Stomach (tissue), 9 donors: ENCODE measurements around the gene AVPR2. TPM values are rescaled to one million over a fixed set of nuclear protein-coding genes. Genes with fewer than 3 reads are reported as not detected.
A peak's percentile ranks its signal among the peaks of the same experiment; 100 is the strongest.

ENCODE experiments used
- DNase-seq, 2 donors: peaks; one replicate each; pipeline versions ENCODE4 v3.0.0 to v3.0.0-alpha.2; 2013 to 2019
- H3K27ac ChIP-seq, 5 donors: fragments of 200-600 bp in 4 of 5; sonication (generic) in 4 of 5; one replicate each; pipeline ENCODE4 v1.5.1; 2013 to 2019; ENCODE audit warnings: mild to moderate bottlenecking in 1 of 5, moderate library complexity in 1 of 5
- H3K27me3 ChIP-seq, 3 donors: fragments of 200-600 bp; sonication (generic); one replicate each; pipeline ENCODE4 v1.5.1; 2017 to 2019; ENCODE audit warnings: mixed run types in 1 of 3
- H3K36me3 ChIP-seq, 4 donors: fragments of 200-600 bp; sonication (generic); 1 replicate in 3 of 4; 2 replicates in 1 of 4; pipeline ENCODE4 v1.5.1; 2016 to 2019
- H3K4me1 ChIP-seq, 4 donors: fragments of 200-600 bp; sonication (generic); one replicate each; pipeline ENCODE4 v1.5.1; 2016 to 2019
- H3K4me3 ChIP-seq, 4 donors: fragments of 200-600 bp; sonication (generic) in 3 of 4; one replicate each; pipeline ENCODE4 v1.5.1; 2016 to 2019; ENCODE audit warnings: mild to moderate bottlenecking in 1 of 4
- H3K9me3 ChIP-seq, 4 donors: fragments of 200-600 bp; sonication (generic); one replicate each; pipeline ENCODE4 v1.5.1; 2016 to 2019
- EP300 ChIP-seq: sonication (generic); formaldehyde crosslinking; IDR thresholded peaks from one replicate; pipeline ENCODE4 v1.6.1; 2017; ENCODE audit warnings: antibody characterized with exemption
- POLR2A ChIP-seq, 4 donors: fragments of 450-650 bp; IDR thresholded peaks; one replicate each; pipeline ENCODE4 v1.6.1; 2016; ENCODE audit warnings: antibody characterized with exemption in 4 of 4, control low read depth in 2 of 4, mild to moderate bottlenecking in 1 of 4, moderate library complexity in 1 of 4
- POLR2AphosphoS5 ChIP-seq, 3 donors: sonication (generic); formaldehyde crosslinking; IDR thresholded peaks; one replicate each; pipeline ENCODE4 v1.6.1; 2016; ENCODE audit warnings: antibody characterized with exemption in 3 of 3
- WGBS, 5 donors: extraction: QIAGEN DNeasy Blood & Tissue Kit in 3 of 5; methylation state at CpG; one replicate each; pipeline versions ENCODE4 v1.1.5 to v1.1.7; 2013 to 2018; 5-methylcytosine and 5-hydroxymethylcytosine counted together
- intact Hi-C: fragments of 100-400 bp; cut with DNase I; formaldehyde crosslinking; loops from one replicate; pipeline ENCODE4 v1.15.1; 2023; ENCODE audit warnings: low total_unique reads
- polyA plus RNA-seq, 3 donors: library from polyadenylated mRNA; stranded (reverse); fragments of 200-250 nt; gene quantifications; one replicate each; pipeline ENCODE4 v1.2.3, GENCODE V29; 2013
- total RNA-seq, 5 donors: library from RNA; depleted of rRNA; stranded (reverse); fragments of >200 nt; gene quantifications; one replicate each; pipeline versions ENCODE4 v1.1.0 to v1.2.3, GENCODE V29; 2014 to 2016
- TF ChIP-seq, protein P1 (sequence below), 7 experiments: fragments of 450-650 bp in 4 of 7; fragments of 200-600 bp in 3 of 7; sonication (generic) in 3 of 7; IDR thresholded peaks; one replicate each; pipeline ENCODE4 v1.5.1; 2016 to 2019; ENCODE audit warnings: antibody characterized with exemption in 7 of 7, control low read depth in 2 of 7, mild to moderate bottlenecking in 1 of 7
- donor health status: healthy with polysubstance abuse.
- donor health status: Bipolar disorder and iron deficiency.
- donor health status: healthy.

AVPR2 gene
- total and polyA plus RNA-seq, 8 donors, result 0.19 to 1.4 (median 0.72) TPM; not detected in 4

DNA sequence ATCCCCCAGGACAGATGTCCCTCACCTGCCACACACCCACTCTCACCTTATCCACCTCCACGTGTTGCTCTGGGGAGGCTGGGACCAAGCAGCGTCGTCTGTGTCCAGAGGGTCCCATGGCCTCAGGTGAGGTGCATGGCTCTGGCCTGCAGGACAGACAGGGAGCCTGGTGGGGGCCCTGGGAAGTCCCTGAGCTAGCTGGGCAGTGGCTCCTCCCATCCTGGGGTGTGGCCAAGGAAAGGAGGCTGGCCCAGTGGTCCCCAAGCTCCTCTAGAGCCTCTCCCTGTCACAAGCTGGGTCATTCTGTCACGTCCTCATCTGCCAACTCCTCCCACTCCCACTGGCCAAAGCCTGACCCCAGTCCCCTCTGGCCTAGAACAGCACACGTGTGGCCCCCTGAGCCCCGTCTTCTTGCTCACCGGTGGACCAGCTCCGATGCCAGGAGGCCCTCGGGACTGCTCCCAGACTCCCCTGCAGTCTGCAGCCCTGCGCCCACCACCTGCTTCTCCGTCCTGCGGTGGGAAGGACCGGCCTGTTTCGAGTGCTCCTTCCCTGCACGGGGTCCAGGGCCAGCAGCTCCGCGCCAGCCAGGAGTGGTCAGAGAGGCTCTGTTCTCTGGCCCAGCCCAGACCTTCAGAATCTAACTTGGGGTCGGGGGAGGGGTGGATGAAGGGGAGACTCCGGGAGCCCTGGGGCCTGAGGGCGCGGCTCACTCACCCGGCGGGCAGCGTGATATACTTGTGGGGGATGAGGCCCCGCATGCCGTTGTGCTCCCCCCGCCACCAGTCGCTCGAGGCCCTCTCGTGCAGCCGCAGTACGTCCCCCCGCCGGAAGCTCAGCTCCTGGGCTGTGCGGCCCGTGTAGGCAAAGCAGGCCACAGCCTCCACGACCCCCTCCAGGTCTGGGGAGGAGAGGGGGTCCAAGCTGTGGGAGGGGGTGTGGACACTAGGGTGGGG, 4.8 kb downstream of the AVPR2 start:
- H3K27me3 ChIP-seq, result peaks cover 0 to 34% (median 0%) of the 10 kb centered on the region in 3 donors
- intact Hi-C loops, result no loop called here
- H3K36me3 ChIP-seq, result peaks cover 0 to 16% (median 2%) of the 10 kb centered on the region in 4 donors
- 70 to 77% (median 74%) methylated on average over 6 to 37 of the region's 37 CpGs for WGBS, 5 donors
- H3K9me3 ChIP-seq, result no peaks in the 10 kb centered on the region
- no peak overlapping the region for H3K27ac ChIP-seq
- H3K4me3 ChIP-seq, result no peak overlapping the region
- DNase-seq, result peak in 1 of 2 donors; percentile 26
- peaks cover 0 to 7% (median 0%) of the 10 kb centered on the region in 4 donors for H3K4me1 ChIP-seq
- no peak for TF ChIP-seq POLR2A (IDR thresholded peaks at IDR 0.05)
- TF ChIP-seq EP300, result no peak
- TF ChIP-seq, protein P1, sequence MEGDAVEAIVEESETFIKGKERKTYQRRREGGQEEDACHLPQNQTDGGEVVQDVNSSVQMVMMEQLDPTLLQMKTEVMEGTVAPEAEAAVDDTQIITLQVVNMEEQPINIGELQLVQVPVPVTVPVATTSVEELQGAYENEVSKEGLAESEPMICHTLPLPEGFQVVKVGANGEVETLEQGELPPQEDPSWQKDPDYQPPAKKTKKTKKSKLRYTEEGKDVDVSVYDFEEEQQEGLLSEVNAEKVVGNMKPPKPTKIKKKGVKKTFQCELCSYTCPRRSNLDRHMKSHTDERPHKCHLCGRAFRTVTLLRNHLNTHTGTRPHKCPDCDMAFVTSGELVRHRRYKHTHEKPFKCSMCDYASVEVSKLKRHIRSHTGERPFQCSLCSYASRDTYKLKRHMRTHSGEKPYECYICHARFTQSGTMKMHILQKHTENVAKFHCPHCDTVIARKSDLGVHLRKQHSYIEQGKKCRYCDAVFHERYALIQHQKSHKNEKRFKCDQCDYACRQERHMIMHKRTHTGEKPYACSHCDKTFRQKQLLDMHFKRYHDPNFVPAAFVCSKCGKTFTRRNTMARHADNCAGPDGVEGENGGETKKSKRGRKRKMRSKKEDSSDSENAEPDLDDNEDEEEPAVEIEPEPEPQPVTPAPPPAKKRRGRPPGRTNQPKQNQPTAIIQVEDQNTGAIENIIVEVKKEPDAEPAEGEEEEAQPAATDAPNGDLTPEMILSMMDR (IDR thresholded peaks at IDR 0.05), result no peak
- no peak for TF ChIP-seq POLR2AphosphoS5 (IDR thresholded peaks at IDR 0.05)

DNA sequence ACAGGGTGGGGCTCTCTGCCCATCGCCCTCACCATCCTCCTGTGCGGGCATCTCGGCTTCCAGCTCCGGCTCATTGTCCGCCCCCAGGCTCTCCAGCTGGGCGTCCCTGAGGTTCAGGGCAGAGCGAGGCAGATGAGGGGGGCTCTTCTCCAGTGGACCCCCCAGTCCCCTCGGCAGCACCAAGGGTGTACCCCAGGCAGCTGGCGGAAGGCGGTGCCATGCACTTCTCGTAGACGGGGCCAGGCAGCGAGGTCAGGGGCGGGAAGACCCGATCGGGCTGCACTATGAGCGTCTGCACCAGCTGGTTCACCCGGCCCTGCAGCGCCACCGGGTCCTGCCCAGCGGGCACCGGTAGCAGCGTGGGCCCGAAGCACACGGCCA, 5.5 kb downstream of the AVPR2 start:
- Histone ChIP-seq H3K4me3 (no peak overlapping the region), H3K27me3 (peaks cover 0 to 27% (median 0%) of the 10 kb centered on the region in 3 donors), H3K36me3 (peaks cover 0 to 16% (median 2%) of the 10 kb centered on the region in 4 donors), H3K9me3 (no peaks in the 10 kb centered on the region), H3K27ac (no peak overlapping the region), H3K4me1 (peaks cover 0 to under 1% (median 0%) of the 10 kb centered on the region in 4 donors)
- WGBS, 5 donors, result 92 to 97% (median 97%) methylated on average over 21 to 25 of the region's 25 CpGs; no CpG with 5 or more reads in 2 of the 5 donors
- intact Hi-C loops, result no loop called here
- TF ChIP-seq POLR2A (IDR thresholded peaks at IDR 0.05), result no peak
- no peak for TF ChIP-seq POLR2AphosphoS5 (IDR thresholded peaks at IDR 0.05)
- TF ChIP-seq, protein P1 (IDR thresholded peaks at IDR 0.05), result no peak
- no peak for TF ChIP-seq EP300
- no peak for DNase-seq

DNA sequence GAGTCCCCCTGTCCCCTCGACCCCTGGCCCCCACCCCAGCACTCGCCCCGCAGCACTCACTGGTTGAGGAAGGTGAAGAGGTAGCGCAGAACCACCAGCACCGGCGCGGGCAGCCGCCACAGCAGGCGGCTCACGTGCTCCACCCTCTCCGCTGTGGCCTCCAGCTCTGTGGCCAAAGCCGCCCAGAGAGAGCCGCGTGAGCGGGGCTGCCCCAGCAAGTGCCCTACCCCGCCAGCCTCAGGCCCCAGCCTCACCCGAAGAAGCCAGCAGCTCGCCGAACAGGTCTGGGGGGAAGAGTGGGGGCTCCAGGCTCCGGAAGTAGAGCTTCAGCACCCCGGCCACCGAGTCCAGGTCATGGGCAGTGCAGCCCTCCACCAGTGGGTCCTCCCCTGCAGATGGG, 6.0 kb downstream of the AVPR2 start:
- Histone ChIP-seq H3K9me3 (no peaks in the 10 kb centered on the region), H3K4me3 (no peak overlapping the region), H3K36me3 (peaks cover 0 to 16% (median 2%) of the 10 kb centered on the region in 4 donors), H3K27me3 (peaks cover 0 to 26% (median 0%) of the 10 kb centered on the region in 3 donors), H3K4me1 (no peaks in the 10 kb centered on the region), H3K27ac (no peak overlapping the region)
- 89 to 95% (median 93%) methylated on average over 4 to 22 of the region's 22 CpGs; no CpG with 5 or more reads in 1 of the 5 donors for WGBS, 5 donors
- TF ChIP-seq POLR2AphosphoS5 (IDR thresholded peaks at IDR 0.05), result no peak
- no peak for TF ChIP-seq POLR2A (IDR thresholded peaks at IDR 0.05)
- TF ChIP-seq EP300, result no peak
- no peak for DNase-seq
- intact Hi-C loops, result no loop called here

DNA sequence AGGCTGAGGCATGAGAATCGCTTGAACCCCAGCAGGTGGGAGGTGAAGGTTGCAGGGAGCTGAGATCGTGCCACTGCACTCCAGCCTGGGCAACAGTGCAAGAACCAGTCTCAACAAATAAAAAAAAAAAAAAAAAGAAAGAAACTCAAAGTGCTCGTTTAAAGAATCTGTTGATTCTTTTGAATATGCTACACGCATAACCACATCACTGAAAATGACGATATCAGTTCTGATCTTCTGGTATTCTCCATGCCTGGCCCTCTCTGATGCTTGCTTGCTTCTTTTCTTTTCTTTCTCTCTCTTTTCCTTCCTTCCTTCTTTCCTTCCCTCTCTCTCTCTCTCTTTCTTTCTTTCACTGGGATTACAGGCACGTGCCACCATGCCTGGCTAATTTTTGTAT, 7.3 kb downstream of the AVPR2 start:
- Histone ChIP-seq H3K27ac (no peak overlapping the region), H3K27me3 (peaks cover 0 to 19% (median 0%) of the 10 kb centered on the region in 3 donors), H3K4me3 (no peak overlapping the region), H3K9me3 (no peaks in the 10 kb centered on the region), H3K36me3 (peaks cover 0 to 16% (median 2%) of the 10 kb centered on the region in 4 donors), H3K4me1 (no peaks in the 10 kb centered on the region)
- intact Hi-C loops, result no loop called here
- 73 to 86% (median 85%) methylated on average over 5 to 6 of the region's 6 CpGs for WGBS, 5 donors
- DNase-seq, result no peak
- TF ChIP-seq POLR2AphosphoS5 (IDR thresholded peaks at IDR 0.05) (no peak), EP300 (no peak), POLR2A (IDR thresholded peaks at IDR 0.05) (no peak)
- TF ChIP-seq, protein P1 (IDR thresholded peaks at IDR 0.05), result no peak
